ENCODE measurements around the gene EFS. TPM values are rescaled to one million over a fixed set of nuclear protein-coding genes. Genes with fewer than 3 reads are reported as not detected.

Gene EFS
- total and polyA plus RNA-seq, 3 donors from 2014 or later: 7.6 to 10.5 (median 10.3) TPM

DNA sequence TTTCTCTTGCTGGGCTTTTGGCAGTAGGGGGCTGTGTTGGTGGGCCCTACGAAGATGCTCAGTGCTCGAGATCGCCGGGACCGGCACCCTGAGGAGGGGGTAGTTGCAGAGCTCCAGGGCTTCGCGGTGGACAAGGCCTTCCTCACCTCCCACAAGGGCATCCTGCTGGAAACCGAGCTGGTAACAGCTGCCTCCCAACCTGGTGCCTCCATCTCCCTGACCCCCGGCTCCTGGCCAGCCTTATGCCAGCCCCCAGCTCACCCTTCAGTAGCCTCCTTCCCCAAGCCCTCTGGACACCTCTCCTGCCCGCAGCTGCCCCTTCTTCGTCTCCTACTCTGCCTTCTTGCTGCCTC is 12.2 kb upstream of the EFS start:
- no peak overlapping the region for H3K4me3 ChIP-seq

DNA sequence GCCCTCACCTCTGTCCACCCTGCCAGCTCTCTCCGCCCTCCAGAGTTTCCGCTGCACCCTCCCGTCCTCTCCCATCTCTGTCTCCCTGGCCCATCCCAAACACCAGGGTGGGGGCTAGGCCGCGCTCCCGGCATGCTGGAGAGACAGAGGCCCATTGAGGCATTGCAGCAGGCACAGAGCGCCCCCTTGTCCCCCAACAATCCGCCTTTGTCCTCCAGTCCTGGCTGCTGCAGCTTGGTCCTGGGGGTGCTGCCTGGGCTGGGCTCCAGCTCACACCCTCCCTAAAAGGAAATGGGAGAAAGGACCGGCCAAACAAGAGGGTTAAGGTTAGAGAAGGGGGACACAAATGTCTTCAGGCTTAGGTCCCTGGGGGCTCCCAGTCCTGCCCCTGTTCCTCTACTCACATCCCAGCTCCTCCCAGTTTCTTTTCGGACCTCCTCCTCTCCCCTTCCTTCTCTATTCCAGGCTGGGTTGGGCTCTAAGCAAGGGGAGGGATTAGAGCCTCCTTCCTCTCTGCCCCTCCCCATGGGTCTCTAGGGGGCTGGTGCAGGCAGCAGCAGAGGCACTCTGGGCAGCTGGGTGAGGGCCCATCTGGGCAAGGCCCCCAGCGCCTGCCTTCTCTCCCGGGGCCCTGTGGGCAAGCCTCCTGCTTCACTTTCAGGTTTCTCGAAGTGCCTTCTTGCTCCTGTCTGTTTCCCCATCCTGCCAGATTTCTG is 11.7 kb upstream of the EFS start, which contains the start of gene CMTM5:
Gene CMTM5, plus strand, starts transcription at position 565 of the 716 bp plus-strand sequence. CDS start 206 bp downstream, outside the sequence.
- Histone ChIP-seq H3K4me3 (no peak within 1 kb of the TSS), H3K27me3 (no peaks in the 10 kb centered on the region), H3K9me3 (no peaks in the 10 kb centered on the region), H3K27ac (no peak within 1 kb of the TSS), H3K4me1 (peaks cover 4% of the 10 kb centered on the region), H3K36me3 (ENCODE audit: low read depth, missing control alignments) (no peaks in the 10 kb centered on the region)
- intact Hi-C loops (cut with DNase I; ENCODE audit: low total_unique reads): no loop called here
- 65 to 79% methylated on average over 10 to 13 of the region's 13 CpGs for WGBS, 2 donors
- no peak for DNase-seq
- TF ChIP-seq, protein P1, sequence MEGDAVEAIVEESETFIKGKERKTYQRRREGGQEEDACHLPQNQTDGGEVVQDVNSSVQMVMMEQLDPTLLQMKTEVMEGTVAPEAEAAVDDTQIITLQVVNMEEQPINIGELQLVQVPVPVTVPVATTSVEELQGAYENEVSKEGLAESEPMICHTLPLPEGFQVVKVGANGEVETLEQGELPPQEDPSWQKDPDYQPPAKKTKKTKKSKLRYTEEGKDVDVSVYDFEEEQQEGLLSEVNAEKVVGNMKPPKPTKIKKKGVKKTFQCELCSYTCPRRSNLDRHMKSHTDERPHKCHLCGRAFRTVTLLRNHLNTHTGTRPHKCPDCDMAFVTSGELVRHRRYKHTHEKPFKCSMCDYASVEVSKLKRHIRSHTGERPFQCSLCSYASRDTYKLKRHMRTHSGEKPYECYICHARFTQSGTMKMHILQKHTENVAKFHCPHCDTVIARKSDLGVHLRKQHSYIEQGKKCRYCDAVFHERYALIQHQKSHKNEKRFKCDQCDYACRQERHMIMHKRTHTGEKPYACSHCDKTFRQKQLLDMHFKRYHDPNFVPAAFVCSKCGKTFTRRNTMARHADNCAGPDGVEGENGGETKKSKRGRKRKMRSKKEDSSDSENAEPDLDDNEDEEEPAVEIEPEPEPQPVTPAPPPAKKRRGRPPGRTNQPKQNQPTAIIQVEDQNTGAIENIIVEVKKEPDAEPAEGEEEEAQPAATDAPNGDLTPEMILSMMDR (IDR thresholded peaks at IDR 0.05): no peak
- TF ChIP-seq POLR2A (IDR thresholded peaks at IDR 0.05): no peak

More for the DNA sequence above, 12.2 kb upstream of the EFS start:
- H3K9me3 ChIP-seq: no peaks in the 10 kb centered on the region
- TF ChIP-seq POLR2A (IDR thresholded peaks at IDR 0.05): no peak
- TF ChIP-seq, protein P1 (IDR thresholded peaks at IDR 0.05): no peak
- no peaks in the 10 kb centered on the region for H3K27me3 ChIP-seq
- DNase-seq: no peak
- H3K36me3 ChIP-seq (ENCODE audit: low read depth, missing control alignments): no peaks in the 10 kb centered on the region
- H3K27ac ChIP-seq: no peak overlapping the region
- intact Hi-C loops (cut with DNase I; ENCODE audit: low total_unique reads): no loop called here
- 68 to 86% methylated on average over 2 to 11 of the region's 11 CpGs for WGBS, 2 donors
- peaks cover 4% of the 10 kb centered on the region for H3K4me1 ChIP-seq

DNA sequence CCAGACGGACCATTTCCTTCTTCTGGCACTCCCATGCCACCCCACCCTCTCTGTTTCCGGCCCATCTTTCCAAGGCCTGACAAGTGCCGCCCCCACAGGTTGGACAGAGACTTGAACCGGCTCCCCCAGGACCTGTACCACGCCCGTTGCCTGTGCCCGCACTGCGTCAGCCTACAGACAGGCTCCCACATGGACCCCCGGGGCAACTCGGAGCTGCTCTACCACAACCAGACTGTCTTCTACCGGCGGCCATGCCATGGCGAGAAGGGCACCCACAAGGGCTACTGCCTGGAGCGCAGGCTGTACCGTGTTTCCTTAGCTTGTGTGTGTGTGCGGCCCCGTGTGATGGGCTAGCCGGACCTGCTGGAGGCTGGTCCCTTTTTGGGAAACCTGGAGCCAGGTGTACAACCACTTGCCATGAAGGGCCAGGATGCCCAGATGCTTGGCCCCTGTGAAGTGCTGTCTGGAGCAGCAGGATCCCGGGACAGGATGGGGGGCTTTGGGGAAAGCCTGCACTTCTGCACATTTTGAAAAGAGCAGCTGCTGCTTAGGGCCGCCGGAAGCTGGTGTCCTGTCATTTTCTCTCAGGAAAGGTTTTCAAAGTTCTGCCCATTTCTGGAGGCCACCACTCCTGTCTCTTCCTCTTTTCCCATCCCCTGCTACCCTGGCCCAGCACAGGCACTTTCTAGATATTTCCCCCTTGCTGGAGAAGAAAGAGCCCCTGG is 10.7 kb upstream of the EFS start:
- no peak overlapping the region for H3K27ac ChIP-seq
- WGBS, 2 donors: 84 to 91% methylated on average over 4 to 21 of the region's 21 CpGs

DNA sequence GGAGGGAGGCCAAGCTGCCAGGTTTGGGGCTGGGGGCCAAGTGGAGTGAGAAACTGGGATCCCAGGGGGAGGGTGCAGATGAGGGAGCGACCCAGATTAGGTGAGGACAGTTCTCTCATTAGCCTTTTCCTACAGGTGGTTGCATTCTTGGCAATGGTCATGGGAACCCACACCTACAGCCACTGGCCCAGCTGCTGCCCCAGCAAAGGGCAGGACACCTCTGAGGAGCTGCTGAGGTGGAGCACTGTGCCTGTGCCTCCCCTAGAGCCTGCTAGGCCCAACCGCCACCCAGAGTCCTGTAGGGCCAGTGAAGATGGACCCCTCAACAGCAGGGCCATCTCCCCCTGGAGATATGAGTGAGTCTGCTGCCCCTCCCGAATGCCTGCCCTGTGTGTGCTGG is 8.1 kb upstream of the EFS start:
- 91 to 93% methylated on average over 3 of the region's 3 CpGs for WGBS, 2 donors
- TF ChIP-seq, protein P1 (IDR thresholded peaks at IDR 0.05): no peak
- no peak for TF ChIP-seq POLR2A (IDR thresholded peaks at IDR 0.05)
- Histone ChIP-seq H3K27me3 (no peaks in the 10 kb centered on the region), H3K4me1 (peaks cover 3% of the 10 kb centered on the region), H3K27ac (no peak overlapping the region), H3K36me3 (ENCODE audit: low read depth, missing control alignments) (no peaks in the 10 kb centered on the region), H3K4me3 (no peak overlapping the region), H3K9me3 (no peaks in the 10 kb centered on the region)
- DNase-seq: no peak
- intact Hi-C loops (cut with DNase I; ENCODE audit: low total_unique reads): no loop called here

More for the DNA sequence above, 10.7 kb upstream of the EFS start:
- DNase-seq: no peak
- H3K36me3 ChIP-seq (ENCODE audit: low read depth, missing control alignments): no peaks in the 10 kb centered on the region
- intact Hi-C loops (cut with DNase I; ENCODE audit: low total_unique reads): no loop called here
- peaks cover 4% of the 10 kb centered on the region for H3K4me1 ChIP-seq
- no peaks in the 10 kb centered on the region for H3K27me3 ChIP-seq
- H3K9me3 ChIP-seq: no peaks in the 10 kb centered on the region
- H3K4me3 ChIP-seq: no peak overlapping the region
- no peak for TF ChIP-seq POLR2A (IDR thresholded peaks at IDR 0.05)
- TF ChIP-seq, protein P1 (IDR thresholded peaks at IDR 0.05): no peak

All from testis (tissue), 3 donors.